ENCODE measurements around the gene PWWP2A.
"Not testable (repeated sequence)": the region's sequence is repeated elsewhere in the genome, so short reads cannot be mapped to it uniquely, and the experiment has no call there.

Gene PWWP2A

DNA sequence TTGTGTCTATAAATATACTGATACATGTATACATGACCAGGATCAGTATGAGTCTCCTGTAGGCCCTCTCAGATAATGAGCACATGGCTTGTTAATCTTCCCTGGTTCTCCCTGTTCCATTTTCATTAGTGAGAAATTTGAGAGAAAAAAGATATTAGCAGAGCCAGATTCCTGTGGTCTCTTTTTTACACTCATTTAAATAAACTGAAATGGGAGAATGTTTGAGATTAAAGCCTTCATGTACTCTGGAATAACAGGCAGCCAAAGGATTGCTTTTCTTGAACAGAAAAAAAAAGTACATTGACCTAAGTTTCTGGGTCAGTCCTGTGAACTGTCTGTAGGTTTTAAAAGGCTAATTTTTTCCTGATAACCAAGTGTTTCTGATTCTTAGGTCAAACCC, 44.2 kb downstream of the PWWP2A start:
- DNase-seq: no peak

DNA sequence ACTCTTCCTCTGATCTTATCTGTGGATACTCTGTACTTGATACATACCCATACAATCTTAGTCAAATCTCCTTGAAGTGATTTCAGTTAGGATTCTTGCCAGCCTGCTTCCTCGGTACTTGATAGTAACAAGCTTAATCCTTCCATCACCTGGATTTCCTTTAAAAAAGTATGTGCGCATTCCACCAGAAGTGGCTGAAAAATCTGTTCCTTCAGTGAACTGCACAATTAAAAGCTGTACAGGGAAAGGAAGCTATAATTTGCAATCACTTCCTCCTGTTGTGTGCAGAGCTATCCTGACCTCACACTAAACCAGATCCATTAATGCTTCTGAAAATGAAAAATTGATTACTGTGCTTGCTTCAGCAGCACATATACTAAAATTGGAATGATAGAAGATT, 47.3 kb downstream of the PWWP2A start:
- no peak for DNase-seq

DNA sequence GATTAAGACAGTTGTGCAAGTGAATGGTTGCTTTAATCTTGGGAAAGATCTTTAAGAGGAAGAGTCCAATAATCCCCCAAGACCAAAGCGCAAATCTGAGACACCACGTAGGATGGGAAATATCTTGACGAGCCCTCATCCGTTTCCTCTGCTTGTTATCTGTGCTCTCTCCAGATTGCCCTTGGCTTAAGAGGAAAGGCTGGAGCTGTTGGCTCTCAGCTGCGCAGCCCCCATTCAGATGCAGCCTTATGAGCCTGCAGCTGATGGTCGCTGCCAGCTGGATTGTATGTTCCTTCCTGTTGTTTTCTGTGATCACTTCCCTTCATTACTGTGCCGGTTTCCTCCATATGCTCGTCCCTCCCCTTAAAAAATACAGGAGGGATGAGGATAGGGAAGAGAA, 47.7 kb downstream of the PWWP2A start:
- DNase-seq: no peak

DNA sequence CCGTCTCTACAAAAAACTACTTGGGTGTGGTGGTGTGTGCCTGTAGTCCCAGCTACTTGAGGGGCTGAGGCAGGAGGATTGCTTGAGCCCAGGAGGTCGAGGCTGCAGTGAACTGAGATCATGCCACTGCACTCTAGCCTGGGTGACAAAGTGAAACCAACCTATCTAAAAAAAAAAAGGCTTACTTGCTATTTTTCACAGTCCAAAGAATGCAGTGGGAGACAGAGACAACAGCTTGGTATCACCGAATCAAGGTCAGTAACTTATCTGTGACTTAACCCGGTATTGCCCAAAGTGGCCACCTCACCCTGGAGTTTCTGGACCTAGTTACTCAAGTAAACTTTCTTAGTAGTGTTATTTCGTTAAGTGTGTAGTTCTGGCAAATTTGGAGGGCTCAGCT, 50.1 kb downstream of the PWWP2A start:
- DNase-seq: not testable (repeated sequence)

DNA sequence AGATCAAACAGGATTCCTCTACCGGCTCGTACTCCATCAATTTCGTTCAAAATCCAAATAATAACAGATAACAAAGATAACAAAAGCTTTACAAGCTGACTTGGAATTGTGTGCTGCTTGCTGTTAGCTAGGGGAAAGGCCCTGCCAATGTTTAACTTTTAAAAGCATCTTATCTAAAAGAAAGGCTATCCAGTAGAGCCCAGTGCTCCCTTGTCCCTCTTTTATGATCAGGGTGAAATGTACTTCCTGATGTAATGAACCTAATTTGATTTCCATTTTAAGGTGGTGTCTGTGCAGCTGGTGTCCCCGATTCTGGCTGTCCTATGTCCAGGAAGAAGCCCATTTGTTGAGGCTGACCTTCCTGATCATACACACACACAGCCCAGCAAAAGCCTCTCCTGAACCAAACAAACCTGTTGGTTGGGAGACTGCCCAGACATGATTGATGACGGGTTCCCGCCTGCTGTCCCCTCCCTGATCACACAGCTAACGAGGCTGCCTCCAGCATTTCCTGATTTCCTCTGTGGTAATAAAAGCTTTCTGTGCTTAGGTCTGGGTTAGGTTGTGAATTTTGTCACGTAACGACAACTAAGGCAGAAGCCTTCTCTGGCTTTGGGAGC, 54.1 kb downstream of the PWWP2A start:
- no peak for DNase-seq

DNA sequence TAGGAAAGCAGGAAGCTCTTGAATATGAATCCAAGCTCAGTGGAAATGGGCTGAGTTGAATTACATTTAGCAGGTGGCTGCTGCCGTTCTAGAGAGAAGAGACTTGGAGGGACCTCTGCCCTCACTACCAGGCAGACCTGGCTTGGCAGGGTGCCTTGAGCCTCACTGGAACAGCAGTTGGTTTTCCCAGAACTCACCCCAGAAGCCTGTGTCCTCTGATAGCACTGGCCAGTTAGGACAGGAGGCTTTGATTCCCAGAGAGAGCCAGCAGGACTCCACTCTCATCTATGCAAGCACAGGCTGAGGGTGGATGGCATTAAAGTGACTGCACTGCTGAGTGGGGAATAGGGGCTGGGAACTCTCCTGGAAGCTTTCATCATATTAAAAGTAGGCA, 54.8 kb downstream of the PWWP2A start:
- DNase-seq: no peak

DNA sequence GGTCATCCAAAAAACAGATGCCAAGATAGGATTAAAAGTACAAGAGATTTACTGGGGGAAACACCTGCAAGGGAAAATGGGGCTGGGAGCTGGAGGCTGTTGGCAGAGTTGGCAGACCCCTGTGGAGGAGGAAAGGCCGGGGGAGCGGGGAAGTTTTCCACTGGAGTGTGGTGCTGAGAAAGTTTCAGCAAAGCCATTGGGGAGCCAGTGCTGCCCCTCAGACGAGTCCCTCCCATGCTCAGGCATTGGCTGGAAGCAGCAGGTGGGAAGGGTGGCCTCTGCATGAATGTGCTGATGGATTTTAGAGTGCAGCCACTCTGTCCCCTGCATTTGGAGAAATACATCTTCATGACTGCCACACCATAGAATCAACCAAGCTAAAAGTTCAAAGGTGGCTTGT, 57.5 kb downstream of the PWWP2A start:
- DNase-seq: no peak

DNA sequence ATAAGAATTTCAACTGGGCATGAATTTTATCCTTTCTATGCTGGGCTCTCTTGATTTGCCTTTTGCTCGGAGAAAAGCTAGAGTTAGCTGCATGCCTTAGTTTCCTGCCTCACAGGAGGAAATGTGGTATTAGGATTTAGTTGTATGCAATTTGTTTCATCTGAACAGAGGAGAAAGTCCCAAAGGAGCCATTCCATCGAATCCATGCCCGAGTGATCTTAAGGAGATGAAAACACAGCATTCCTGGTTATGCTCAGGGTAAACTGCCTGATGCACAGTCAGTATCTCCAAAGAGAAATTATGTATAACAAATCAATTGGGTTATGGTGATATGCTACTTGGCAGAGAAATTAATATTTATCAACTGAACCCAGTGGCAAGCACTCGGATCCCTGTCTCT, 59.2 kb downstream of the PWWP2A start:
- DNase-seq: no peak

DNA sequence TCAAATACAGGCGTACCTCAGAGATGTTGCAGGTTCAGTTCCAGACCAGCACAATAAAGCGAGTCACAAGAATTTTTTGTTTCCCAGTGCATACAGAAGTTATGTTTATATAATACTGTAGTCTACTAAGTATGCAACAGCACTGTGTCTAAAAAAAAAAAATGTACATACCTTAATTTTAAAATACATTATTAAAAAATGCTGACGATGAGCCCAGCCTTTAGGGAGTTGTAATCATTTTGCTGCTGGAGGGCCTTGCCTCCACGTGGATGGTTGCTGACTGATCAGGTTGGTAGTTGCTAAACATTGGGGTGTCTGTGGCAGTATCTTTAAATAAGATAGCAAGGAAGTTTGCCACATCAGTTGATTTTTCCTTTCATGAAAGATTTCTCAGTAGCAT, 62.0 kb downstream of the PWWP2A start:
- no peak for DNase-seq

DNA sequence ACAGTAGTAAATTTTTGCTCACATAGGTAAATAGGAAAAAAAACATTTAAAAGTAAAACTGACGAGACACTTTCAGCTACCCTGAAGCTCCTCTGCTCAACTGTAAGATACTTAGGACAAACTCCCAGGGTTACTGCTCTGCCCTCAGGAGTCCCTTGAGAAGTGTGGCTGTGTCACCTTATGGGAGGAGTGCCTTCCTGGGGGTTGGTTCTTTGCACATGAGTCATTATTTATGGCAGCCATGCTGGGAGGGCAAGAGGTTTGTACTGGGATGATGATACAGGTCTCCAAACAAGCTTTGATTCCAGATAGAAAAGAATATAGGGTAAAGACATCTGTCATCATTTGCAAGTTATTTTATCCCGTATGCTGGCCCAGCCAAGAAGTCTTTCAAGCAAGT, 64.4 kb downstream of the PWWP2A start:
- DNase-seq: no peak

DNA sequence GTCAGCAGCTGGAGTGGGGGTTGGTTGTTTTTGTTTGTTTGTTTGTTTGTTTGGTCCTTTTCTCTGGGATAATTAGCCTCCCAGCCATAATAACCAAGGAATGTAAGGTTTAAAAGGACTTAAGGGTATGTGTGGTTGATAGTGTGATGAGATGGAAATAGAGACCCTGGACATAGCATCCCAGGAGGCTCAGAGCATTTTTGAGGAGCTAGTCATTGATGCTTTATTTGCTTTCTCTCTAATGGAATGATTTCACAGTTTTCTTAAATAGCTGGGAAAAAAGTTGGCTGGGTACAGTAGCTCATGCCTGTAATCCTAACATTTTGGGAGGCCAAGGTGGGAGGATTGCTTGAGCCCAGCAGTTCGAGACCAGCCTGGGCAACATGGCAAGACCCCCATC, 65.2 kb downstream of the PWWP2A start:
- DNase-seq: no peak

DNA sequence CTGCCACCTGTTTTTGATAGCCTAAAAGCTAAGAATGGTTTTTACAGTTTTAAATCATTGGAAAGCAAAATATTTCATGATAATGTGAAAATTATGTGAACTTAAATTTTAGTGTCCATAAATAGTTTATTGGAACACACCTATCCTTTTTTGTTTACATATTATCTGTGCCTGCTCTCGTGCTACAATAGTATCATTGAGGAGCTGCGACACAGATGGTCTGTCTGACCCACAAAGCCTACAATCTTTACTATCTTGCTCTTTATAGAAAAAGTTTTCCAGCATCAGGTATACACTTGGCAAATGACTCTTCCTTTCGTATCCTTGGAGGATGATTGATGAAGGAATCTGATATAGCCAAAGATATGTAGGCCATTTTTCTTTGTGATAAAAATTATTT, 70.2 kb downstream of the PWWP2A start:
- no peak for DNase-seq

DNA sequence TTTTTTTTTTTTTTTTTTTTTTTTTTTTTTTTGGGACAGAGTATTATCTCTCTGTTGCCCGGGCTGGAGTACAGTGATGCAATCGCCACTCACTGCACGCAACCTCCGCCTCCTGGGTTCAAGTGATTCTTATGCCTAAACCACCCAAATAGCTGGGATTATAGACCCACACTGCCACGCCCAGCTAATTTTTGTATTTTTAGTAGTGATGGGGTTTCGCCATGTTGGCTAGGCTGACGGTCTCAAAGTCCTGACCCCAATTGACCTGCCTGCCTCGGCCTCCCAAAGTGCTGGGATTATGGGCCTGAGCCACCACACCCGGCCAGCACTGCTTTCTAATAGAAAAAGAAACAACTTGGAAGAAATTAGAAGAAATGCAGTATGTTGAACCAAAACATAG, 71.1 kb downstream of the PWWP2A start:
- DNase-seq: no peak

DNA sequence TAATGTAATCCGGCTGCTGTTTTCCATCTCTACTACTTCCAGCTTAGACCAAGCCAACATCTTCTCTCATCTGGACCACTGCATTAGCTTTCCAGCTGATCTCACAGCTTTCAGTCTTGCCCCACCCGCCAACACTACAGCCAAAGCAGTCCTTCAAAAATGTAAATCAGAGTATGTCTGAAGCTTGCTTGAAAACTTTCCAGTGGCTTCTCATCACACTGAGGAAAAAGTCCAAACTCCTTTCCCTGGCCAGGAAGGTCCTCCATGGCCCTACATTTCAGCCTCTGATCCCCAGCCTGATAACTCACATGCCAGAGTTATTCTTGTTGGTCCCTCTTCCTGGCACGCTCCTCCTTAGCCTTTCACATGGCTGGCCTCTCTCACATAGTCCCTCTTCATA, 71.8 kb downstream of the PWWP2A start:
- DNase-seq: no peak

DNA sequence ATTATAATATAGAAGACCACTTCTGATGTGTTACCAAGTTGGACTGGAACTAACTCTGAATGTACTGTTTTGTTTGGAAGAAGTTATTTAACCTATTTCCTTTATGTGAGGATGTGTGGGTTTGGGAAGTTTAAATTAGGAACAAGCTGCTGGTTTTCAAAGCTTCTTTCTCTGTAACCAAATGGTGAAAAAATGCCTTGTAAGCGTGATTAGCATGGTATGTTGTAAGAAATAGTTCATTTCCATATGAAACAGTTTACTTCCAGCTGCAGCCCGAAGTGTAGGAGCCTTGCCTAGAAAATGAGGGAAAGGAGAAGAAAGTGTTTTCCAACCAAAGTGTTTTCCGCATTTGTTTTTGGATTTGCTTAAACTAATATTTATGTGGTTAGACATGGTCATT, 74.3 kb downstream of the PWWP2A start:
- no peak for DNase-seq

DNA sequence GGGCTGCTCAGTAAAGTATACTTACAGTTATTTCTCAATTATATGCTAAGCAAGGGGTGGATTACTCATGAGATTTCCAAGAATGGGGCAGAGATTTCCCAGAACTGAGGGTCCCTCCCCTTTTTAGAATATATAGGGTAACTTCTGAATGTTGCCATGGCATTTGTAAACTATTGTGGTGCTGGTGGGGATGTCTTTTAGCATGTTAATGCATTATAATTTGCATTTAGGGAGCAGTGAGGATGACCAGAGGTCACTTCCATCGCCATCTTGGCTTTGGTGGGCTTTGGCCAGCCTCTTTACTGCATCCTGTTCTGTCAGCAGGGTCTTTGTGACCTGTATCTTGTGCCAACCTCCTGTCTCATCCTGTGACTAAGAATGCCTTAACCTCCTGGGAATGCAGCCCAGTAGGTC, 74.9 kb downstream of the PWWP2A start:
- DNase-seq: no peak

DNA sequence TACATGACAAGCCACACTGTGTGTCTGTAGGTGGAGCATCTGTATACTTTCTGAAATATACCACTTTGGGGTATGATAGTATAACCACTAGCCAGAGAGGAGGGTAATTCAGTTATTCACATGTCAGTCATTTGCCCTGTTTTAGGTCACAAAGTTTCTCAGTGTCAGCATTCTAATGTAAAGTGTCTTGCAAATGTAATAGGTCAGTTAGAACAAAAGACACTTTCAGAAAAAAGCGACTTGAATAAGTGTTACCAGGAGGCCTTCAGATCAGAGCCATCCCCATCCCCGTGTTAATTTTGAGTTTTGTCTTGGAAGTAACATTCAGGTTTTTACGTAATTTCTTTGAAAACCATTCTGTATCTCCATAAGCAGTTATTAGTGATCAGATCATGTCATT, 76.6 kb downstream of the PWWP2A start:
- no peak for DNase-seq

Measured in NCI-H345 (cell line).